NCI-H82 treated with DMSO at 0.1 percent for 48 hours (cell line): ENCODE results near the gene USP17L5.
"Not testable (repeated sequence)": the region's sequence is repeated elsewhere in the genome, so short reads cannot be mapped to it uniquely, and the experiment has no call there.

Experiments used
- DNase-seq: peaks from one replicate; lab custom pipeline; 2025; ENCODE audit not compliant: unreplicated experiment; lab: John Stamatoyannopoulos, UW

Gene USP17L5, protein sequence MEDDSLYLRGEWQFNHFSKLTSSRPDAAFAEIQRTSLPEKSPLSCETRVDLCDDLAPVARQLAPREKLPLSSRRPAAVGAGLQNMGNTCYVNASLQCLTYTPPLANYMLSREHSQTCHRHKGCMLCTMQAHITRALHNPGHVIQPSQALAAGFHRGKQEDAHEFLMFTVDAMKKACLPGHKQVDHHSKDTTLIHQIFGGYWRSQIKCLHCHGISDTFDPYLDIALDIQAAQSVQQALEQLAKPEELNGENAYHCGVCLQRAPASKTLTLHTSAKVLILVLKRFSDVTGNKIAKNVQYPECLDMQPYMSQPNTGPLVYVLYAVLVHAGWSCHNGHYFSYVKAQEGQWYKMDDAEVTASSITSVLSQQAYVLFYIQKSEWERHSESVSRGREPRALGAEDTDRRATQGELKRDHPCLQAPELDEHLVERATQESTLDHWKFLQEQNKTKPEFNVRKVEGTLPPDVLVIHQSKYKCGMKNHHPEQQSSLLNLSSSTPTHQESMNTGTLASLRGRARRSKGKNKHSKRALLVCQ

DNA sequence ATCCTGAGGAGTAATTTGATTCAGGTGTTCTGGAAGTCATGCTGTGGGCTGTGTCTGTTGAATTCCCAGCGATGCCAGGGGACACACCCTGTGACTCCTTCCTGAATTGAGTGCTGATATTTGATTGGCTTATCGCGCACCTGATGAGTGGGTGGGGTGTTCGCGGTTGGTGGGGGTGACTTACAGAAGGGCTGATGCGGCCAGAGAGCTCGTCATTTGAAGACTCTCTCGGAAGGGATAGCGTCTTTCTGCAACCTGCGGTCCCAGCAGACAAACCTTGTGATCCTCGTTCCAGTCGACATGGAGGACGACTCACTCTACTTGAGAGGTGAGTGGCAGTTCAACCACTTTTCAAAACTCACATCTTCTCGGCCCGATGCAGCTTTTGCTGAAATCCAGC lies at the start of gene USP17L5:
TSS of gene USP17L5 (plus strand) at position 301 of the 400 bp plus-strand sequence. CDS start at position 301, 0 bp downstream.
- DNase-seq, result not testable (repeated sequence)

DNA sequence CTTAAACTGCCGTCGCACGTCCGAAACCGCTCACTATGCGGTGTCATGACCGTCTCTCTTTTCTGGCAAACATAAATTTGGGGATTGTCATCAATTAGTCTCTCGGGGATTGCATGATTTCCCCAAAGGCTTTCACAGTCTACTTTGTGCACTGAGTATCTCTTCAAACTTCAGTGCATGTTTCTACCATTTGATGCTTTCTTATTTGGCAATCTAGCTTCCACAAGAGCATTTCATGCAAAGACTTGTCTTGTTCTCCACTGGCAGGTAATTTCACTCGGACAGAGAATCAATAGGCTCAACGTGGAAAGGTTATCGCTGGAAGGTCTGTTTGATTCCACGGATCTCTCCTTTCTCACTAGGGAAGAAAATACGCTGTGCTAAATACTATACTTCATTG lies 15.0 kb upstream of the USP17L5 start:
- DNase-seq, result not testable (repeated sequence)

DNA sequence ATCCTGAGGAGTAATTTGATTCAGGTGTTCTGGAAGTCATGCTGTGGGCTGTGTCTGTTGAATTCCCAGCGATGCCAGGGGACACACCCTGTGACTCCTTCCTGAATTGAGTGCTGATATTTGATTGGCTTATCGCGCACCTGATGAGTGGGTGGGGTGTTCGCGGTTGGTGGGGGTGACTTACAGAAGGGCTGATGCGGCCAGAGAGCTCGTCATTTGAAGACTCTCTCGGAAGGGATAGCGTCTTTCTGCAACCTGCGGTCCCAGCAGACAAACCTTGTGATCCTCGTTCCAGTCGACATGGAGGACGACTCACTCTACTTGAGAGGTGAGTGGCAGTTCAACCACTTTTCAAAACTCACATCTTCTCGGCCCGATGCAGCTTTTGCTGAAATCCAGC lies 14.3 kb upstream of the USP17L5 start, which contains the start of gene USP17L24:
TSS of gene USP17L24 (plus strand) at position 301 of the 400 bp plus-strand sequence. CDS start at position 301, 0 bp downstream.
- not testable (repeated sequence) for DNase-seq

DNA sequence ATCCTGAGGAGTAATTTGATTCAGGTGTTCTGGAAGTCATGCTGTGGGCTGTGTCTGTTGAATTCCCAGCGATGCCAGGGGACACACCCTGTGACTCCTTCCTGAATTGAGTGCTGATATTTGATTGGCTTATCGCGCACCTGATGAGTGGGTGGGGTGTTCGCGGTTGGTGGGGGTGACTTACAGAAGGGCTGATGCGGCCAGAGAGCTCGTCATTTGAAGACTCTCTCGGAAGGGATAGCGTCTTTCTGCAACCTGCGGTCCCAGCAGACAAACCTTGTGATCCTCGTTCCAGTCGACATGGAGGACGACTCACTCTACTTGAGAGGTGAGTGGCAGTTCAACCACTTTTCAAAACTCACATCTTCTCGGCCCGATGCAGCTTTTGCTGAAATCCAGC lies 9.6 kb upstream of the USP17L5 start, which contains the start of gene USP17L25:
TSS of gene USP17L25 (plus strand) at position 301 of the 400 bp plus-strand sequence. CDS start at position 301, 0 bp downstream.
- DNase-seq, result not testable (repeated sequence)

DNA sequence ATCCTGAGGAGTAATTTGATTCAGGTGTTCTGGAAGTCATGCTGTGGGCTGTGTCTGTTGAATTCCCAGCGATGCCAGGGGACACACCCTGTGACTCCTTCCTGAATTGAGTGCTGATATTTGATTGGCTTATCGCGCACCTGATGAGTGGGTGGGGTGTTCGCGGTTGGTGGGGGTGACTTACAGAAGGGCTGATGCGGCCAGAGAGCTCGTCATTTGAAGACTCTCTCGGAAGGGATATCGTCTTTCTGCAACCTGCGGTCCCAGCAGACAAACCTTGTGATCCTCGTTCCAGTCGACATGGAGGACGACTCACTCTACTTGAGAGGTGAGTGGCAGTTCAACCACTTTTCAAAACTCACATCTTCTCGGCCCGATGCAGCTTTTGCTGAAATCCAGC lies 4.8 kb upstream of the USP17L5 start, which contains the start of gene USP17L26:
TSS of gene USP17L26 (plus strand) at position 301 of the 400 bp plus-strand sequence. CDS start at position 301, 0 bp downstream.
- not testable (repeated sequence) for DNase-seq

DNA sequence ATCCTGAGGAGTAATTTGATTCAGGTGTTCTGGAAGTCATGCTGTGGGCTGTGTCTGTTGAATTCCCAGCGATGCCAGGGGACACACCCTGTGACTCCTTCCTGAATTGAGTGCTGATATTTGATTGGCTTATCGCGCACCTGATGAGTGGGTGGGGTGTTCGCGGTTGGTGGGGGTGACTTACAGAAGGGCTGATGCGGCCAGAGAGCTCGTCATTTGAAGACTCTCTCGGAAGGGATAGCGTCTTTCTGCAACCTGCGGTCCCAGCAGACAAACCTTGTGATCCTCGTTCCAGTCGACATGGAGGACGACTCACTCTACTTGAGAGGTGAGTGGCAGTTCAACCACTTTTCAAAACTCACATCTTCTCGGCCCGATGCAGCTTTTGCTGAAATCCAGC lies 4.6 kb downstream of the USP17L5 start, which contains the start of gene USP17L27:
TSS of gene USP17L27 (plus strand) at position 301 of the 400 bp plus-strand sequence. CDS start at position 301, 0 bp downstream.
- not testable (repeated sequence) for DNase-seq

DNA sequence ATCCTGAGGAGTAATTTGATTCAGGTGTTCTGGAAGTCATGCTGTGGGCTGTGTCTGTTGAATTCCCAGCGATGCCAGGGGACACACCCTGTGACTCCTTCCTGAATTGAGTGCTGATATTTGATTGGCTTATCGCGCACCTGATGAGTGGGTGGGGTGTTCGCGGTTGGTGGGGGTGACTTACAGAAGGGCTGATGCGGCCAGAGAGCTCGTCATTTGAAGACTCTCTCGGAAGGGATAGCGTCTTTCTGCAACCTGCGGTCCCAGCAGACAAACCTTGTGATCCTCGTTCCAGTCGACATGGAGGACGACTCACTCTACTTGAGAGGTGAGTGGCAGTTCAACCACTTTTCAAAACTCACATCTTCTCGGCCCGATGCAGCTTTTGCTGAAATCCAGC lies 9.4 kb downstream of the USP17L5 start, which contains the start of gene USP17L28:
TSS of gene USP17L28 (plus strand) at position 301 of the 400 bp plus-strand sequence. CDS start at position 301, 0 bp downstream.
- not testable (repeated sequence) for DNase-seq

DNA sequence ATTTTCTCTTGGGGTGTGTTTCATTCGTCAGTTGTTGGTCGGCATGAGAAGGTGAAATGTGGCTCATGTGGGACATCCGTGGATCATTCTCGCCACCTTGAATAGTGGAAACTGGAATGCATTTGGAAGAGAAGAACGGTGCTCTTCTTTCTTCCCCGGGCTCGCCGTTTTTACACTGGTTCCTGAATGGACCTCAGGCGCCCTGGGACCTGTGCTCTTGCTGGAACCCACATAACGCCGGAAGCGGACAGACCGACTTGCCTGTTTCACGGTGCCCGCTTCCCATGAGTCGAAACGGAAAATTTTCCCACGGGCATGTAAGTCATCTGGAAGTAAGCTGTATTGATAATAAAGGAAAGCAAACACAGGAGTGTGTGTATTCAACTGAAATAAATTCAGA lies 11.7 kb downstream of the USP17L5 start:
- not testable (repeated sequence) for DNase-seq

DNA sequence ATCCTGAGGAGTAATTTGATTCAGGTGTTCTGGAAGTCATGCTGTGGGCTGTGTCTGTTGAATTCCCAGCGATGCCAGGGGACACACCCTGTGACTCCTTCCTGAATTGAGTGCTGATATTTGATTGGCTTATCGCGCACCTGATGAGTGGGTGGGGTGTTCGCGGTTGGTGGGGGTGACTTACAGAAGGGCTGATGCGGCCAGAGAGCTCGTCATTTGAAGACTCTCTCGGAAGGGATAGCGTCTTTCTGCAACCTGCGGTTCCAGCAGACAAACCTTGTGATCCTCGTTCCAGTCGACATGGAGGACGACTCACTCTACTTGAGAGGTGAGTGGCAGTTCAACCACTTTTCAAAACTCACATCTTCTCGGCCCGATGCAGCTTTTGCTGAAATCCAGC lies 14.1 kb downstream of the USP17L5 start, which contains the start of gene USP17L29:
TSS of gene USP17L29 (plus strand) at position 301 of the 400 bp plus-strand sequence. CDS start at position 301, 0 bp downstream.
- not testable (repeated sequence) for DNase-seq

DNA sequence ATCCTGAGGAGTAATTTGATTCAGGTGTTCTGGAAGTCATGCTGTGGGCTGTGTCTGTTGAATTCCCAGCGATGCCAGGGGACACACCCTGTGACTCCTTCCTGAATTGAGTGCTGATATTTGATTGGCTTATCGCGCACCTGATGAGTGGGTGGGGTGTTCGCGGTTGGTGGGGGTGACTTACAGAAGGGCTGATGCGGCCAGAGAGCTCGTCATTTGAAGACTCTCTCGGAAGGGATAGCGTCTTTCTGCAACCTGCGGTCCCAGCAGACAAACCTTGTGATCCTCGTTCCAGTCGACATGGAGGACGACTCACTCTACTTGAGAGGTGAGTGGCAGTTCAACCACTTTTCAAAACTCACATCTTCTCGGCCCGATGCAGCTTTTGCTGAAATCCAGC lies 23.6 kb downstream of the USP17L5 start, which contains the start of gene USP17L30:
TSS of gene USP17L30 (plus strand) at position 301 of the 400 bp plus-strand sequence. CDS start at position 301, 0 bp downstream.
- DNase-seq, result not testable (repeated sequence)

DNA sequence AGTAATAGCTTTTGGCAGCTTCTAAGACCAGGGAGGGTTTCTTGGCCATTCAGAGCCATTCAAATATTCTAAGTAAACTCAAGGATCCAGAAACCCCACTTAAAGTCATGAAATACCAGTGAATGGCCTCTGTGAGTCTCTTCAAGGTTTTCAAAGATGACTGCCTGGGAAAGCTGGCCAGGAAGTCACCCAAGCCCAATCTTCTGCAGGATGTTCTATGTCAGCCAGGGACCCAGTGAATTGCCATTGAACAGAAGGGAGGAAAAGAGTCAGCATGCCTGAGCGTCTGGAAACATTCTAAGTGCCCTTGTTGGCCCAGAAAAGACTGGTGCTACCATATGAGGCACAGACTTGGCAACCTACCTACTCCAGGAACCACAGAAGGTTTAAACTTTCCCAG lies 40.7 kb downstream of the USP17L5 start:
- DNase-seq, result not testable (repeated sequence)

DNA sequence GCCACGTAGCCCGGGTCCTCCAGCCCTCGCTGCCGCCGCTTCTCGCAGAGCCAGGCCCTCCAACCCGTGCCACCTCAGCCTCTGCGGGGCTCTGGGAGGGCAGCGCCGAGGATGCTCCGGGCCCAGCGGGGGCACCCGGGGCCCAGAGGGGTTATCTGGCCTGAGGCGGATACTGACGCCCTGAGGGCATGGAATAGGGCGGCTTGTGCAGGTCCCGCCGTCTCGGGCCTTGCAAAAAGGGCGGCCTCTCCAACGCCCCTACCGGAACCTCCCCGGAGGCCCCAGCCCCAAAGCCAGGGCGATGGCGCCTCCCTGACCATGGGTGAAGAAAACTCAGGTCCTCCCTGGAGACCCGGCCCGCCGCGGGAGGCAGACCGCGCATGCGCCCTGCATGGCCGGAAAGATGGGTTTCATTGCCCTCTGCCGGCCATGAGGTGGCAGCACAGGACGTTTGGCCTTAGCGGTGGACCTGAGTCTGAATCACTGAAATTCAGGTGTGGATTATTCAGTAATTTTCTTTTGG lies 41.9 kb downstream of the USP17L5 start:
- DNase-seq, result not testable (repeated sequence)

DNA sequence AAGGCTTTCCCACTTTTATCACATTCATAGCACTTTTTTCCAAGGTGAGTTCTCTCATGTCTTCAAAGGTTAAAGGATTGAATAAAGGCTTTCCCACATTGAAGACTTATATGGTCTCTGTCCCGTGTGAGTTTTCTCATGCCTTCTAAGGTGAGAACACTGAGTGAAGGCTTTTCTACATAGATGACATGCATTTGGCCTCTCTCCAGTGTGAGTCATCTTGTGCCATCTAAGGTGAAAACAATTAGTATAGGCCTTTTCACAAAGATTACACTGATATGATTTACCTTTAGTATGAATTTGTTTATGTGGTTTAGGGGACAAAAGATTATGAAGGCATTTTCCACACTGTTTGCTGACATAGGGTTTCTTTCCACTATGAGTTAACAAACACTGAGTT lies 44.9 kb downstream of the USP17L5 start:
- no peak for DNase-seq

DNA sequence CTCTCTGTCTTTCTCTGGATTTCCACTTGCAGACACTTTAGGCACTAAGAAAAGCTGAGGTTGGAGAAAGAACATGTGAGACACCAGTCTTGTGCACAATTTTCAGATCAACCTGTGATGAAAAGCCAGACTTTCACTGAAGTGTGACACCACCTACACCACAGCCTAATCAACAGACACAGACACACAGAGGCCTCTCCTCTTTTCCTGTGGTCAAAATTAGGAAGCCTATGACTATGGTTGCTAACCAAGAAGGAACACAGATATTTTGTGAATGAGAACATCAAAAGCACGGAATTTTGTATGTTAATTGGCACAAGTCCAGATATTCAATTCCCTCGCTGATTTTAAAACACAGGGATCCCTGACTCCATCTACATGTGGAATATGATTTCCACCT lies 49.8 kb downstream of the USP17L5 start:
- not testable (repeated sequence) for DNase-seq
